Inferior parietal cortex (tissue), 1 donor: ENCODE results near the gene KRTAP12-3.
"Not testable (repeated sequence)": the region's sequence is repeated elsewhere in the genome, so short reads cannot be mapped to it uniquely, and the experiment has no call there.

ENCODE experiments used
- DNase-seq: peaks from one replicate; pipeline ENCODE4 v3.0.0-alpha.2; 2016; ENCODE audit errors: extremely low spot score

KRTAP12-3 gene

DNA sequence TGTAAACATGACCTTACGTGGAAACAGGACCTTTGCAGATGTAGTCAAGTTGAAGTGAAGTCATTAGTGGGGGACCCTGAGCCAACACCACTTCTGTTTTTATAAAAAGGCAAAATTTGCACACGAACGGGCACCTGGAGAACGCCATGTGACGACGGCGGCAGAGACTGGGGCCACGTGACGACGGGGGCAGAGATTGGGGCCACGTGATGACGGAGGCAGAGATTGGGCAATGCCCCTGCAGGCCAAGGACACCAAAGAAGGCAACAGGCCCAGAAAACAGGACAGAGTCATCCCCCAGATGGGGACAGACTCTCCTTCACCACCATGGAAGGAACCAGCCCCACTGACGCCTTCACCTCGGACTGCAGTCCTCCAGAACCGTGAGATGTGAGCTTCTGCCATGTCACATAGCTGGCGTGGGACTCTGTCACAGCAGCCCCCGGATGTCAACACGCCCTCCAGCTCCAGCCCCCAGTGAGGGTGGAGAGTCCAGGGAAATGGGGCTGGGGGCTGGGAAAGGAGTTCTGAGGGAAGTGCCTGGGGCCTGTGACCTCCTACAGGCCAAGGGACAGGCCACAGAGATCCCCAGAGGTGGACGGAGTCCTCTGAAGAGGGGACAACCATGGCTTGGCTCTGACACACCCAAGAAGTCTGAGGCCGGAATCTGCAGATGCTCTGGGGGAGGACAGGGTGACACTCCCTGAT, 7.3 kb upstream of the KRTAP12-3 start:
- no peak for DNase-seq

GRCh38 chr21:44650973-44651675, 6.6 kb upstream of the KRTAP12-3 start:
- no peak for DNase-seq

GRCh38 chr21:44653123-44653522, 4.6 kb upstream of the KRTAP12-3 start:
- DNase-seq: no peak

DNA sequence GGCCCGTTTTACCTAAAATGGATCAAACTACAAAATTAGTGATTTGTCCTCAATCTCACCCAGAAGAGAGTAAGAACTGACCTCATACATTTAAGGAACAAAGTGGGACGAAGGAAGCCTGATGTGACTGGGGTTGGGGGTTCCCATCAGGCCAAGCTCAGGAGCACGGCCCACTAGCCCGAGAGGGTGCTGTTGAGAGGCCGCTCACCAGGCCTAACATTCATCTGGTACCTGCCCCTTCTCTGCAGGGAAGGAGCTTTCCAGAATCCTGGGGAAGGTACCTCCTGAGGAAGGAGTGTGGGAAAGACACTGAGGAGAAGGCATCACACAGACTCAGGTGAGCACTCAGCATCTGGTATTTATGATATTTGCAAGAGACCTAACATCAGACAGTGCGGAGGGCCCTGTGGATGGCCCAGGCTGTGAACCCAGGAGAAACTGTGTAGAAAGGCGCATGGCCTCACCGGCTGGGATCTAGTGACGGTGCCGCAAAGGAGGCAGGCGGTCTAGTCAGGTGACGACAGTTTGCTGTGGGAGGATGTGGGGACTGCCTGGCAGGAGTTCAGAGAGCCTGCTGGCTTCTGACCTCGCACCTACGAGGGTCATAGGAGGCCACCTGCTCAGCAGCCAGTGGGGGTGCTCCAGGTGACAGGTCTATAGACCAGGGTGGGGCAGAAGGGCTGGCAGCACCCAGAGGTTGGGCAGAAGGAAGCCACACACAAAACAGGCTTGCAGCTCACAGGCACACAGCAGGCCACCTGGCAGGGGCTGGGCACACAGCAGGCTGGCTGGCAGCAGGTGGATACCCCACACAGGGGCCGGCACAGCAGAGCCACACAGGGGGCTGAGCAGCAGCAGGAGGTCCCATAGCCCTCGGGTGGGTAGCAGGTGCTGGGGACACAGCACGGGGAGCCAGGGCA, 3.8 kb upstream of the KRTAP12-3 start:
- no peak for DNase-seq

DNA sequence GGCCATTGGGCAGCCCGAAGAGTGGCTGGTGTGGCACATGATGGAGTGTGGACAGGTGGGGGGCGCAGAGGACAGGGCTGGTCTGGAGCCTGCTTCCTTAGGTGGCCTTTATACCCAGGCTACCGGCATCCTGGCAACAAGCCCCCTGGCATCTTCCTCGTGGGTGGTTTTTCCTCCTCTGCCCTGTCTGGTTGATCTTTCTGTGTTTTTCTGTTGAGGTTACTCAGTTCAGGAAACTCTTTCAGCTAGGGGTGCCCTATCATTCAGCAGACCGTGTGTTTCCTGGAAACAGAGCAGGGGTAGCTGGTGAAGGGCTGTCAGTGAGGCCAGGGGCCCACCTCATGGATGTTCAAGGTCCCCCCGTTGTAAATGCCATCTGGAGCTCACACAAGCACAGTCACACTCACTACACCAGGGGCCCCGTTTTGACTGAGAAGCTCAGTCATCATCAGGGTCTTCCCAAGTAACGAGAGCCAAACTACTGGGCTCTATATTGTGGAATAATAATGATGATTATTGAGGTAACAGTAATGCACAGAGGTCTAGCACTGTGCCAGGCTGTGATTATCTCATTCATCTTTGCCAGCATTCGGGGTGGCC, 3.1 kb upstream of the KRTAP12-3 start, which contains the start of gene KRTAP12-4:
KRTAP12-4 (minus strand) TSS at position 84 of the 600 bp plus-strand sequence; CDS start at position 39, 45 bp downstream.
- DNase-seq: no peak

- DNase-seq: no peak
Observed at GRCh38 chr21:44656868-44657267, 864 bp upstream of the KRTAP12-3 start.

- no peak for DNase-seq
Observed at GRCh38 chr21:44658541-44658910, 794 bp downstream of the KRTAP12-3 start.

GRCh38 chr21:44658913-44659595, 1.3 kb downstream of the KRTAP12-3 start:
- DNase-seq: no peak

- DNase-seq: not testable (repeated sequence)
Observed at GRCh38 chr21:44661567-44661966, 3.8 kb downstream of the KRTAP12-3 start.

DNA sequence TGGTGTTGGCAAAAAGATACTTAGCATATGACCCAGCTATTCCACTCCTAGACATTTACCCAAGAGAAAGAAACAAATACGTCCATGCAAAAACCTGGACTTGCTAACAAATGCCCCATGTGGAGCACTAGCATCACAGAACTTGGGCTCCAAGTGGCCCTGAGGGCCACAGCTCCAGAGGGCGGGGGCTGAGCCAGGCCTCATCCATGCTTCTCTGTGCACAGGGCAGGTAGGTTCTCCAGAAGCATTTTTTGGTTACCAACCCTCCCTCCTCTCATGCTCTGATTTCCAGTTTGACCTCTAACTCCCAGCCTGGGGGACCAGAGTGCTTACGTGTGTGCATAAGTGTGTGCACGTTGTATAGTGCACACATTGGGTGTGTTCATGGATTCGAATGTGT, 7.0 kb downstream of the KRTAP12-3 start:
- no peak for DNase-seq

DNA sequence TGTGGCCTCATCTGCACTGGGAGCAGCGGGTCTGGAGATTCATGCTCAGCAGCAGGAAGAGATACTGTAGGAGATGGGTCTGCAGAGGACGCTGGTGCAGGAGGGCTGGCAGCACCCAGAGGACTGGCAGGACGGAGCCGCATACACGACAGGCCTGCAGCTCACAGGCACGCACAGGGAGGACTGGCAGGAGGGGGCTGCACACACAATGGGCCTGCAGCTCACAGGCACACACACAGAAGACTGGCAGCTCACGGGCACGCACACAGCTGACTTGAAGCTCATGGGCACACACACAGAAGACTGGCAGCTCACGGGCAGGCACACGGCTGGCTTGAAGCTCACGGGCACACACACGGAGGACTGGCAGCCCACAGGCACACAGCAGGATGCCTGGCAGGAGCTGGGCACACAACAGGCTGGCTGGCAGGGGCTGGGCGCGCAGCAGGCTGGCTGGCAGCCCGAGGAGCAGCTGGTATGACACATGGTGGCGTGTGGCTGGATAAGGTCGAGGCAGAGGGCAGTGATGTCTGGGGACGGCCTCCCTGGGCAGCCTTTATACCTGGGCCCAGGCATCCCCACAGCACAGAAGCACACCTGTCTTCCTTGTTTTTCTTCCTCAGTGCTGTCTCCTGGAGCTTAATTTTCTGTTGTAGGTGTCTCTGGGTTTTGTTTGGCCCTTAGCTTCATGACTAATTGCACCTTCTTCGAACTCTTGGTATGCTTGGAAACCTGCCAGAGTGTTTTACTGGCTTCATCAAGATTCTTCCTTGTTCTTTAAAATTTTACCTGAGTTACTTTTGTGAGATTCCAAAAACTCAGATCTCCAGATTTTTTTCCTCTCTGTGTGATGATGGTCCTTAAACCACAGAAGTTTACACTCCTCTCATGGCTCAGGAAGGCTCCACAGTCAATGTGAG, 8.9 kb downstream of the KRTAP12-3 start, which contains the start of gene KRTAP12-2:
KRTAP12-2 (minus strand) TSS at position 527 of the 920 bp plus-strand sequence; CDS start at position 486, 41 bp downstream.
- DNase-seq: no peak

DNA sequence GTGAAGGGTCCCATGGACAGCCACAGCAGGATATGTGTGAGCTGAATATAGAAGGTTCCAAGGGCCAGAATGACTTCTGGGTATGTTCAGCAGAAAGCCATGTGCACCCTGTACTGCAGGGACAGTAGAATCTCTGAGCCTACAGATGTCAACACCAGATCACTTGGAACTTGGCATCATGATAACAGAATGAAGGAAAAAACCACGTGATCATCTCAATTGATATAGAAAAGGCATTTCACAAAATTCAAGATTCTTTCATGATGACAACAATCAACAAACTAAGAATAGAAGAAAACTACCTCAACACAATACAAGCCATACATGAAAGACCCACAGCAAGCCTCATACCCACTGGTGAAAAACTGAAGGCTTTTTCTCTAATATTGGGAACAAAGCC, 9.9 kb downstream of the KRTAP12-3 start:
- DNase-seq: no peak

DNA sequence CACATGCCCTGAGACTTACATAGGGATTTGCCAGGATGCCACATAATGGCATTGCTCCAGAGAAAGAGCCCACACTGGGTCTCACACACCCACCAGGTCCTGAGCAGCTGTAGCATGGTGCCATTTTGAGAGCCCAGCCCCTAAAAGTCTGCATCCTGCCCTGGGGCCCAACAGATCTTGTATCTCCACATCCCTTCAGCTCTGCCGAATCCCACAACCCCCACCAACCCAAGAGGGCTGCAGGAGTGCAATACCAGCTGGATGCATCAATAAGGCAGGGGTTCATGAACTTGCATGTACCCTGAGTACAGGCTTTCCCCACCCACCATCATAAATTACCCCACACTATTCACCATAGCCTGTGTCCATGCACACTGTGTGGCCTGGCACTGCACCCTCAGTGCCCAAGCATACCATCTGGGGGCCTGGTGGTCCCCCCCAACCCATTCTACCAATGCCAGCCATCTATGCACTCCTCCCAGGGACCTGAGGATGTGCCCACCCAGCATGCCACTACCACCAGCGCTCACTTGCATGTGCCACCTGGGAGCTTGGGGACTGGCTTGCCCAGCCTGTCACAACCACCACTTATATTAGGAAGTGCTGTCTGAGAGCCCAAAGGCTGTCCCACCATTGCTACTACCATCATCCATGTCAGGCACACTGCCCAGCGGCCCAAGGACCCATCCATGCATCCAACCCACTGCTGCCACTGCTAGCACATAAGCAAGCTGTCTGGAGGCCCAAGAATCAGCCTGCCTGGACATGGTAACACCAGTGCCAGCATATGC, 13.1 kb downstream of the KRTAP12-3 start:
- DNase-seq: no peak

DNA sequence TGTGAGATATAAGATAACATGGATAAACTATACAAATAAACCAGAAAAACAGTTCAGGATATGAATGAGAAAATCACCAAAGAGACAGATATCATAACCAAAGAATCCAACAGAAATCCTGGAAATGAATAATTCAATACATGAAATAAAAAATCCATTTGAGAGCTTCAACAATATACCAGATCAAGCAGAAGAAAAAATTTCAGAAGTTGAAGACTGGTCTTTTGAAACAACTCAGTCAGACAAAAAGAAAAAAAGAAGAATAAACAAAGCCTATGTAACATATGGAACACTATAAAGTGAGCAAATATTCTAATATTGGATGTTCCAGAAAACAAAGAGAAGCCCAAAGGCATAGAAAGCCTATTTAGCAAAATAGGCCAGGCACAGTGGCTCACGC, 14.2 kb downstream of the KRTAP12-3 start:
- DNase-seq: no peak

- no peak for DNase-seq
Observed at GRCh38 chr21:44677881-44678280, 20.1 kb downstream of the KRTAP12-3 start.

- DNase-seq: no peak
Observed at GRCh38 chr21:44681152-44681551, 23.4 kb downstream of the KRTAP12-3 start.

DNA sequence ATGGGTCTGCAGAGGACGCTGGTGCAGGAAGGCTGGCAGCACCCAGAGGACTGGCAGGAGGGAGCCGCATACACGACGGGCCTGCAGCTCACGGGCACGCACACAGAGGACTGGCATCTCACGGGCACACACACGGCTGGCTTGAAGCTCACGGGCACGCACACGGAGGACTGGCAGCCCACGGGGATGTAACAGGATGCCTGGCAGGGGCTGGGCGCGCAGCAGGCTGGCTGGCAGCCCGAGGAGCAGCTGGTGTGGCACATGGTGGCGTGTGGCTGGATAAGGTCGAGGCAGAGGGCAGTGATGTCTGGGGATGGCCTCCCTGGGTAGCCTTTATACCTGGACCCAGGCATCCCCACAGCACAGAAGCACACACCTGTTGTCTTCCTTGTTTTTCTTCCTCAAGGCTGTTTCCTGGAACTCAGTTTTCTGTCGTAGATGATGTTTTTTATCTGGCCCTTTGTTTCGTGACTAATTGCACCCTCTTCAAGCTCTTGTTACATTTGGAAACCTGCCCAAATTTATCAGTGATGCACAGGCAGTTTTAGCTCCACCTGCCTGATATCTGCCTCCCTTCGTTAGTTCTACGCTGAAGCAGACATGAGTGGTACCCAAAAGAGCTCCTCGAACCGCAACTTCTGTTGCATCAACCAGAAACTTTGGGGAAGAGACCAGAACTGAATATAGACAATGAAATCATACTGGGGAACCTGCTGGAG, 24.3 kb downstream of the KRTAP12-3 start, which contains the start of gene KRTAP12-1:
KRTAP12-1 (minus strand) TSS at position 303 of the 719 bp plus-strand sequence; CDS start at position 263, 40 bp downstream.
- DNase-seq: no peak

GRCh38 chr21:44682580-44683151, 24.9 kb downstream of the KRTAP12-3 start:
- DNase-seq: no peak
